RPMI7951 (cell line): ENCODE measurements around the gene NKD2. TPM values are rescaled to one million over a fixed set of nuclear protein-coding genes. Genes with fewer than 3 reads are reported as not detected.

Source experiments
- DNase-seq: peaks from one replicate; pipeline ENCODE4 v3.0.0-alpha.2; 2012; ENCODE audit warnings: low read depth
- total RNA-seq: library from RNA; depleted of rRNA; stranded (reverse); fragments of >200 nt; shearing (Covaris generic); gene quantifications from 2 replicates; pipeline ENCODE4 v1.2.3, GENCODE V29; 2014

Gene NKD2
- total RNA-seq, 1 experiment from 2014 or later, result 24.6 TPM

- no peak for DNase-seq
Observed at GRCh38 chr5:1041225-1042143, 32.9 kb downstream of the NKD2 start.

- no peak for DNase-seq
Observed at GRCh38 chr5:1042626-1043025, 34.0 kb downstream of the NKD2 start.

GRCh38 chr5:1043327-1043726, 34.7 kb downstream of the NKD2 start:
- no peak for DNase-seq

GRCh38 chr5:1044117-1044516, 35.5 kb downstream of the NKD2 start:
- no peak for DNase-seq

GRCh38 chr5:1045960-1046560, 37.5 kb downstream of the NKD2 start:
- no peak for DNase-seq

GRCh38 chr5:1047332-1047965, 38.8 kb downstream of the NKD2 start:
- no peak for DNase-seq

- no peak for DNase-seq
Observed at GRCh38 chr5:1048162-1048721, 39.6 kb downstream of the NKD2 start.

GRCh38 chr5:1048861-1049838, 40.5 kb downstream of the NKD2 start:
- no peak for DNase-seq

GRCh38 chr5:1050423-1051365, 42.1 kb downstream of the NKD2 start:
- DNase-seq, result no peak

GRCh38 chr5:1051366-1051720, 42.7 kb downstream of the NKD2 start:
- DNase-seq, result no peak

- no peak for DNase-seq
Observed at GRCh38 chr5:1052076-1052475, 43.5 kb downstream of the NKD2 start.

GRCh38 chr5:1052641-1053390, 44.2 kb downstream of the NKD2 start:
- no peak for DNase-seq

- DNase-seq, result no peak
Observed at GRCh38 chr5:1053391-1054017, 44.9 kb downstream of the NKD2 start.

- no peak for DNase-seq
Observed at GRCh38 chr5:1054018-1054798, 45.6 kb downstream of the NKD2 start.

- no peak for DNase-seq
Observed at GRCh38 chr5:1054799-1055775, 46.5 kb downstream of the NKD2 start.

GRCh38 chr5:1055896-1056610, 47.5 kb downstream of the NKD2 start:
- DNase-seq, result no peak
